OCI-LY1 (cell line): Measurements from ENCODE around the gene SEPHS2.

Source experiments
- H2AFZ ChIP-seq: fragments of 200-600 bp; sonication (generic), shearing (Covaris generic); 2 replicates; pipeline ENCODE4 v1.6.0; 2014; ENCODE audit warnings: antibody characterized with exemption, mild to moderate bottlenecking, low read length
- H3F3A ChIP-seq: fragments of 200-600 bp; sonication (generic), shearing (Covaris generic); 2 replicates; pipeline ENCODE4 v1.6.0; 2014; ENCODE audit warnings: mild to moderate bottlenecking, antibody characterized with exemption, low read length, moderate library complexity; ENCODE audit not compliant: insufficient read depth
- H3K27ac ChIP-seq: fragments of 200-600 bp; sonication (generic); 2 replicates; pipeline ENCODE4 v1.5.1; 2014; ENCODE audit warnings: low read length, mixed run types, mild to moderate bottlenecking, low read depth; ENCODE audit not compliant: poor library complexity, severe bottlenecking
- H3K27me3 ChIP-seq: fragments of 200-600 bp; sonication (generic); 2 replicates; pipeline ENCODE4 v1.6.0; 2014; ENCODE audit warnings: antibody characterized with exemption, mild to moderate bottlenecking, low read length, moderate library complexity; ENCODE audit not compliant: insufficient read depth
- H3K36me3 ChIP-seq: fragments of 200-600 bp; sonication (generic); 2 replicates; pipeline ENCODE4 v1.6.1; 2014; ENCODE audit warnings: mild to moderate bottlenecking, antibody characterized with exemption, low read length, moderate library complexity, mixed read lengths; ENCODE audit not compliant: insufficient read depth
- H3K4me1 ChIP-seq: fragments of 200-600 bp; sonication (generic); 2 replicates; pipeline ENCODE4 v1.5.1; 2014; ENCODE audit warnings: mild to moderate bottlenecking, low read length, moderate library complexity; ENCODE audit not compliant: insufficient read depth, severe bottlenecking
- H3K4me2 ChIP-seq: fragments of 200-600 bp; sonication (generic), shearing (Covaris generic); 2 replicates; pipeline ENCODE4 v1.6.1; 2014; ENCODE audit warnings: low read length
- H3K4me3 ChIP-seq: fragments of 200-600 bp; sonication (generic); 2 replicates; pipeline ENCODE4 v1.5.1; 2014; ENCODE audit warnings: low read length, low read depth, mild to moderate bottlenecking, mixed read lengths; ENCODE audit not compliant: poor library complexity, severe bottlenecking
- H3K79me2 ChIP-seq: fragments of 200-600 bp; shearing (Covaris generic); 2 replicates; pipeline ENCODE4 v1.6.1; 2016; ENCODE audit warnings: mixed run types, low read length, mixed read lengths; ENCODE audit not compliant: insufficient read depth
- H3K9ac ChIP-seq: fragments of 200-600 bp; sonication (generic), shearing (Covaris generic); 2 replicates; pipeline ENCODE4 v1.6.1; 2014; ENCODE audit warnings: mild to moderate bottlenecking, low read length, mixed read lengths
- H3K9me2 ChIP-seq: fragments of 200-600 bp; sonication (generic), shearing (Covaris generic); 2 replicates; pipeline ENCODE4 v1.6.1; 2014; ENCODE audit warnings: low read depth, mild to moderate bottlenecking, low read length, mixed read lengths
- H3K9me3 ChIP-seq: fragments of 200-600 bp; shearing (Covaris generic); 2 replicates; pipeline ENCODE4 v1.6.1; 2014; ENCODE audit warnings: low read length, mixed read lengths
- H4K20me1 ChIP-seq: fragments of 200-600 bp; sonication (generic), shearing (Covaris generic); 2 replicates; pipeline ENCODE4 v1.6.0; 2016; ENCODE audit warnings: mild to moderate bottlenecking, low read length; ENCODE audit not compliant: insufficient read depth
- EZH2 ChIP-seq: fragments of 200-600 bp; sonication (generic), shearing (Covaris generic); IDR thresholded peaks from 2 replicates; pipeline ENCODE4 v1.8.0; 2017; ENCODE audit warnings: borderline replicate concordance, mixed run types, mild to moderate bottlenecking, antibody characterized with exemption, low read length, moderate library complexity, mixed read lengths
- TF ChIP-seq, protein P1 (sequence below): fragments of 200-600 bp; sonication (generic), shearing (Covaris generic); IDR thresholded peaks from 2 replicates; pipeline ENCODE4 v1.5.1; 2017; ENCODE audit warnings: mild to moderate bottlenecking, antibody characterized with exemption, low read length, moderate library complexity, mixed read lengths

SEPHS2 gene

GRCh38 chr16:30429678-30430427, 15.8 kb downstream of the SEPHS2 start, which contains the start of gene DCTPP1:
Gene DCTPP1 (minus strand): TSS chr16:30430030. CDS start chr16:30429980, 50 bp downstream.
- Histone ChIP-seq H3K4me1 (peaks cover 21% of the 10 kb centered on the region), H3K9me2 (no peaks in the 10 kb centered on the region), H3F3A (no peaks in the 10 kb centered on the region), H3K9me3 (no peaks in the 10 kb centered on the region), H3K9ac (peak within 1 kb of the TSS; percentile 85), H3K4me3 (peak within 1 kb of the TSS; percentile 90), H4K20me1 (no peaks in the 10 kb centered on the region), H3K27me3 (no peaks in the 10 kb centered on the region), H3K4me2 (peak within 1 kb of the TSS; percentile 84), H3K79me2 (peaks cover 18% of the 10 kb centered on the region), H2AFZ (peak within 1 kb of the TSS; percentile 42; the same call in 1 of the 2 replicates), H3K27ac (peak within 1 kb of the TSS; percentile 64), H3K36me3 (peaks cover 28% of the 10 kb centered on the region)
- no peak for TF ChIP-seq EZH2
- TF ChIP-seq, protein P1, sequence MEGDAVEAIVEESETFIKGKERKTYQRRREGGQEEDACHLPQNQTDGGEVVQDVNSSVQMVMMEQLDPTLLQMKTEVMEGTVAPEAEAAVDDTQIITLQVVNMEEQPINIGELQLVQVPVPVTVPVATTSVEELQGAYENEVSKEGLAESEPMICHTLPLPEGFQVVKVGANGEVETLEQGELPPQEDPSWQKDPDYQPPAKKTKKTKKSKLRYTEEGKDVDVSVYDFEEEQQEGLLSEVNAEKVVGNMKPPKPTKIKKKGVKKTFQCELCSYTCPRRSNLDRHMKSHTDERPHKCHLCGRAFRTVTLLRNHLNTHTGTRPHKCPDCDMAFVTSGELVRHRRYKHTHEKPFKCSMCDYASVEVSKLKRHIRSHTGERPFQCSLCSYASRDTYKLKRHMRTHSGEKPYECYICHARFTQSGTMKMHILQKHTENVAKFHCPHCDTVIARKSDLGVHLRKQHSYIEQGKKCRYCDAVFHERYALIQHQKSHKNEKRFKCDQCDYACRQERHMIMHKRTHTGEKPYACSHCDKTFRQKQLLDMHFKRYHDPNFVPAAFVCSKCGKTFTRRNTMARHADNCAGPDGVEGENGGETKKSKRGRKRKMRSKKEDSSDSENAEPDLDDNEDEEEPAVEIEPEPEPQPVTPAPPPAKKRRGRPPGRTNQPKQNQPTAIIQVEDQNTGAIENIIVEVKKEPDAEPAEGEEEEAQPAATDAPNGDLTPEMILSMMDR, result peak; percentile 94

DNA sequence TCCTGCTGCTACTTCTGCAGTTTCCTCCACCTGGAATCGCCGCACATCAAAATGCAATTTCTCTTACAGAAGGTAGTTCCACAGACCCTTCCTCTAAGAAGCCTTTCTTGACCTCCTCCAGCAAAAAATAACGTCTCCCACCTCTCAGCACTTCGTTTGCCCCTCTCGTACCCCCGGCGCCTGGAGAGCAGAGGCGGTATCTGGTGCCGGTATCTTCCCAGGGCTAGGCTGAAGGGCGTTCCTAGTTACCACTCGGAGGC, 16.3 kb downstream of the SEPHS2 start:
- Histone ChIP-seq H3K27ac (peak overlapping the region; percentile 64), H4K20me1 (no peaks in the 10 kb centered on the region), H3K79me2 (peaks cover 18% of the 10 kb centered on the region), H3K9ac (peak overlapping the region; percentile 85), H2AFZ (no peak overlapping the region), H3K9me3 (no peaks in the 10 kb centered on the region), H3F3A (no peaks in the 10 kb centered on the region), H3K4me2 (peak overlapping the region; percentile 84), H3K4me3 (peak overlapping the region; percentile 90), H3K27me3 (no peaks in the 10 kb centered on the region), H3K9me2 (no peaks in the 10 kb centered on the region), H3K4me1 (peaks cover 21% of the 10 kb centered on the region), H3K36me3 (peaks cover 33% of the 10 kb centered on the region)
- TF ChIP-seq, protein P1, result no peak
- TF ChIP-seq EZH2, result no peak

DNA sequence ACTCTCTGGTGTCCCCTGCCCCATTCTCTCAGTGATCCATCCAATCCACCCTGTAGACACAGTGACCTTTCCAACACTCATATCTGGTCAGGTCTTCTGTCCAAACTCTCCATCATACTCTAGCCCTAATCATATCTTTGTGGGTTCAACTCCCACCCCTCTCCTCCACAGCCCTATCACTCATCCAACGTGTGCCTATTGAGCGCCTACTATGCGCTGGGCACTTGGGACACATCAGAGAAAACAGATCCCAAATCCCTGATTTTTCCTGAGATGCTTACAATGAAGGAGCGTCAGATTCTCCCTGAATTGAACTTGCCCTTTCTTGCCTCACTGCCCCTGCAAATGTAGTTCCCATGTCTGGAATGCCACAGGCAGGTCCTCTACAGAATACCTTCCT, 17.6 kb downstream of the SEPHS2 start:
- Histone ChIP-seq H4K20me1 (no peaks in the 10 kb centered on the region), H3K9me2 (no peaks in the 10 kb centered on the region), H3F3A (no peaks in the 10 kb centered on the region), H3K9ac (no peak overlapping the region), H3K9me3 (no peaks in the 10 kb centered on the region), H3K27ac (no peak overlapping the region), H2AFZ (no peak overlapping the region), H3K4me2 (peak overlapping the region; percentile 84), H3K4me3 (peak overlapping the region; percentile 90), H3K36me3 (peaks cover 46% of the 10 kb centered on the region), H3K27me3 (no peaks in the 10 kb centered on the region), H3K79me2 (peaks cover 18% of the 10 kb centered on the region), H3K4me1 (peaks cover 21% of the 10 kb centered on the region)
- no peak for TF ChIP-seq EZH2
- TF ChIP-seq, protein P1, result no peak
